Raji (cell line): ENCODE measurements around the gene OR2K2.

ENCODE experiments used
- POLR2A ChIP-seq: IDR thresholded peaks from 2 replicates; pipeline ENCODE4 v1.6.1; 2011; ENCODE audit warnings: low read depth, low read length, control low read depth; ENCODE audit not compliant: insufficient read depth

OR2K2 gene

GRCh38 chr9:111330124-111330523 is at the start of gene OR2K2:
Gene OR2K2 (minus strand): TSS chr9:111330224. CDS start chr9:111328433, 1,791 bp downstream.
- TF ChIP-seq POLR2A = no peak

GRCh38 chr9:111375817-111376564 is 46.0 kb upstream of the OR2K2 start:
- no peak for TF ChIP-seq POLR2A

DNA sequence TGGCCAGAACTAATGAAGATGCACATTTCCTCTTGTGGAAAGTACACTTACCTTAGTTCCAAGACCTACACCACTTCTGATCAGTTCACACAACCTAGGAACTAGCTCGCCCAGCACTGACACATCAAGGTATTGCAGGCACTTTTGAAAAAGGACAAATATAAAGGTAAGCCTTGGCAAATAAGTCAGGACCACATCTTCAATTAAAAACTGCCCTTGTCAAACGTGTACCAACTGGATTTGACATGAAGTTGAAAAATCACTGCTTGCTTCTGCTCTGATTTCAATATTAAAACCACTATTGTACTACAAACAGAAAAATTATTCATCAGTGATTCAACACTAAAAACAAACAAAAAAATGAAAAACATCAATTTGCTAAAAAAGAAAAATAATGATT is 45.0 kb upstream of the OR2K2 start:
- no peak for TF ChIP-seq POLR2A

GRCh38 chr9:111372297-111372696 is 42.3 kb upstream of the OR2K2 start:
- no peak for TF ChIP-seq POLR2A

- no peak for TF ChIP-seq POLR2A
Measured at GRCh38 chr9:111366978-111367377, 37.0 kb upstream of the OR2K2 start.

DNA sequence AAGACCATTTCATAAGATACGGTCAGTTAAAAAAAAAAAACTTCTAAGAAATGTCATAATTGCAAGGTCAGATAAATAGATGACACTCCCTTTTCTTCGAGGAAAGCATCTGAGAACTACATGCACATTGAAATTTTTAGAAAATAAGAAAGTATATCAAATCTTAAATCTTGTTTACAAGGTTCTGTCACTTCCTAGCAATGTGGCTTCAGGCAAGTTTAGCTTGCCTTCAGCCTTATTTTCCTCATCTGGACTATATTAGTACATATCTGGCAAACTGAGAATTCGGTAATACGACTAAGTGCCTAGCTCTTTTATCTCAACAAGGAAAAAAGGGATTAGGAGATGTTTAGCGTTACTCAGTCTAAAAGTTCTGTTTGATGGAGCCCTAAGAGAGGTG is 32.5 kb upstream of the OR2K2 start:
- TF ChIP-seq POLR2A = no peak

- TF ChIP-seq POLR2A = no peak
Measured at GRCh38 chr9:111360881-111361280, 30.9 kb upstream of the OR2K2 start.

- TF ChIP-seq POLR2A = no peak
Measured at GRCh38 chr9:111356481-111357244, 26.6 kb upstream of the OR2K2 start.

- TF ChIP-seq POLR2A = no peak
Measured at GRCh38 chr9:111352545-111352944, 22.5 kb upstream of the OR2K2 start.

GRCh38 chr9:111350556-111350955 is 20.5 kb upstream of the OR2K2 start:
- no peak for TF ChIP-seq POLR2A

GRCh38 chr9:111349766-111350165 is 19.7 kb upstream of the OR2K2 start:
- no peak for TF ChIP-seq POLR2A

GRCh38 chr9:111348821-111349271 is 18.8 kb upstream of the OR2K2 start:
- TF ChIP-seq POLR2A = no peak

DNA sequence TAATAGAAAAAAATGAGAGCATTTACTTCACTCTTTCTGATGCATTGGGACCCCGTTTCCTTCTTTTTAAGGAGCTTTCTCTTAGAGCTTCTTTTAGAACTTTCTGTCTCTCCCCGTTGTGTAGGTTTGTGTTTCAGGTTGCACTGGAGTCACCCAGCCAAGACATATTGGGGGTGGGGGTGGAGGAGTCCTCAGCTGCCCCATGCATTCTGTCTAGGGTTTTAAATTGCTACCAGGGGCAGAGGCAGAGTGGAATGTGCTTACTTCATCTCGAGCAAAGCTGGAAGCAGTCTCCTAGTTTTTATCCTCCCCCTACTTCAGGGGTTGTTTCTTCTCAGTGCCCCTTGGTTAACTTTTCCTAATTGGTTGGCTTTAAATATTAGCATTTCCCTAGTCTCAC is 9.4 kb downstream of the OR2K2 start:
- TF ChIP-seq POLR2A = no peak

DNA sequence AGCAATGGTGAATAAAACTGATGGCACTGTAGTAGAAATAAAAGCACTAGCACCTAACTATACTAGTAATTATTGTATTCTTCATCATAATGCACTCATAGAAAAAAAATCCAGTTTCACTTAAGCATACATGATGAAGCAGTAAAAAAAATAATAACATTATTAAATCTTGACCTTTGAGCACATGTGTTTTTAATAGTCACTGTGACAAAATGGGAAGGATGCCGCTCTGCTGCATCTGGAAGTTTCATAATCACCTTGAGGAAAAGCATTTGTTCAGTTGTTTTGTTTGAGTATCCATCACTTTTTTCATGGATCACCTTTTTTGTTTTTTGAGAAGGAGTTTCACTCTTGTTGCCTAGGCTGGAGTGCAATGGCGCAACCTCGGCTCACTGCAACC is 13.2 kb downstream of the OR2K2 start:
- TF ChIP-seq POLR2A = no peak

- no peak for TF ChIP-seq POLR2A
Measured at GRCh38 chr9:111305914-111306313, 24.1 kb downstream of the OR2K2 start.

DNA sequence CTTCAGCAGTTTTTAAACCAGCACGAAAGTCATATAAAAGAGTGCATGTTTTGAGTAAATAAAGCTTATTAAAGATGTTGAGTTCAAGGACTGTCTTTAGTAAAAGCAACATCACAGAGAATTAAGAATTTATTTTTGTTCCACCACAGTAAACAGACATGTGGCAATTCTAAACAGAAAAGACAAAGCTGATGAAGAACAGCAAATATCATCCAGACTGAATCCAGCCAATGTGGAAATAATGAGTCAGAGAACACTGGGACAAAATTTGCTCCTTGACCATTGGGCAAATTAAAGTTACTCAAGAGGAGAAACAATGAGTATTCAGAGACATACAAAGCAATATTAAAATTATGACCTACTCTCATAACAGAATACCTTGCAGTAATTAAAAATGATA is 28.8 kb downstream of the OR2K2 start:
- no peak for TF ChIP-seq POLR2A
